Measurements from ENCODE around the gene CMPK1.

CMPK1 gene

GRCh38 chr1:47411436-47411835 is 77.8 kb downstream of the CMPK1 start:
- Histone ChIP-seq H3K27me3 (ENCODE audit: control insufficient read depth in 1 of 2, insufficient read depth in 2 of 2, low read length in 2 of 2) (peaks cover 10 to 13% of the 10 kb centered on the region in 2 donors), H3K27ac (ENCODE audit: low read depth, low read length) (no peak overlapping the region), H3K4me1 (ENCODE audit: insufficient read depth, low read length) (no peaks in the 10 kb centered on the region), H3K4me3 (ENCODE audit: low read depth in 1 of 2, low read length in 2 of 2) (no peak overlapping the region), H3K9ac (ENCODE audit: low read length) (no peak overlapping the region), H3K9me3 (ENCODE audit: low read length) (no peaks in the 10 kb centered on the region), H3K36me3 (ENCODE audit: insufficient read depth, low read length) (no peaks in the 10 kb centered on the region)

- H3K4me1 ChIP-seq (ENCODE audit: insufficient read depth, low read length): no peaks in the 10 kb centered on the region
- H3K9me3 ChIP-seq (ENCODE audit: low read length): no peaks in the 10 kb centered on the region
- H3K4me3 ChIP-seq (ENCODE audit: low read depth in 1 of 2, low read length in 2 of 2): no peak overlapping the region
- H3K27ac ChIP-seq (ENCODE audit: low read depth, low read length): no peak overlapping the region
- H3K36me3 ChIP-seq (ENCODE audit: insufficient read depth, low read length): no peaks in the 10 kb centered on the region
- peaks cover 13 to 18% of the 10 kb centered on the region in 2 donors for H3K27me3 ChIP-seq (ENCODE audit: control insufficient read depth in 1 of 2, insufficient read depth in 2 of 2, low read length in 2 of 2)
- H3K9ac ChIP-seq (ENCODE audit: low read length): no peak overlapping the region
These were observed 78.8 kb downstream of the CMPK1 start for GRCh38 chr1:47412437-47412836.

- H3K4me1 ChIP-seq (ENCODE audit: insufficient read depth, low read length): no peaks in the 10 kb centered on the region
- no peak within 1 kb of the TSS for H3K4me3 ChIP-seq (ENCODE audit: low read depth in 1 of 2, low read length in 2 of 2)
- H3K9ac ChIP-seq (ENCODE audit: low read length): no peak within 1 kb of the TSS
- H3K27ac ChIP-seq (ENCODE audit: low read depth, low read length): no peak within 1 kb of the TSS
- no peaks in the 10 kb centered on the region for H3K36me3 ChIP-seq (ENCODE audit: insufficient read depth, low read length)
- H3K9me3 ChIP-seq (ENCODE audit: low read length): no peaks in the 10 kb centered on the region
- H3K27me3 ChIP-seq (ENCODE audit: control insufficient read depth in 1 of 2, insufficient read depth in 2 of 2, low read length in 2 of 2): peaks cover 23 to 35% of the 10 kb centered on the region in 2 donors
These were observed 82.2 kb downstream of the CMPK1 start, which contains the start of gene FOXE3 for GRCh38 chr1:47415728-47416318. TSS of gene FOXE3 (plus strand) at chr1:47416285. CDS start at chr1:47416316, 31 bp downstream.

- H3K4me1 ChIP-seq (ENCODE audit: insufficient read depth, low read length): no peaks in the 10 kb centered on the region
- no peaks in the 10 kb centered on the region for H3K36me3 ChIP-seq (ENCODE audit: insufficient read depth, low read length)
- no peak overlapping the region for H3K9ac ChIP-seq (ENCODE audit: low read length)
- no peak overlapping the region for H3K27ac ChIP-seq (ENCODE audit: low read depth, low read length)
- H3K27me3 ChIP-seq (ENCODE audit: control insufficient read depth in 1 of 2, insufficient read depth in 2 of 2, low read length in 2 of 2): peaks cover 23 to 35% of the 10 kb centered on the region in 2 donors
- H3K9me3 ChIP-seq (ENCODE audit: low read length): no peaks in the 10 kb centered on the region
- no peak overlapping the region for H3K4me3 ChIP-seq (ENCODE audit: low read depth in 1 of 2, low read length in 2 of 2)
These were observed 83.0 kb downstream of the CMPK1 start for GRCh38 chr1:47416319-47417169.

GRCh38 chr1:47417170-47418044 is 83.8 kb downstream of the CMPK1 start:
- H3K4me3 ChIP-seq (ENCODE audit: low read depth in 1 of 2, low read length in 2 of 2): no peak overlapping the region
- no peak overlapping the region for H3K27ac ChIP-seq (ENCODE audit: low read depth, low read length)
- H3K9me3 ChIP-seq (ENCODE audit: low read length): no peaks in the 10 kb centered on the region
- peaks cover 23 to 35% of the 10 kb centered on the region in 2 donors for H3K27me3 ChIP-seq (ENCODE audit: control insufficient read depth in 1 of 2, insufficient read depth in 2 of 2, low read length in 2 of 2)
- H3K9ac ChIP-seq (ENCODE audit: low read length): no peak overlapping the region
- H3K4me1 ChIP-seq (ENCODE audit: insufficient read depth, low read length): no peaks in the 10 kb centered on the region
- H3K36me3 ChIP-seq (ENCODE audit: insufficient read depth, low read length): no peaks in the 10 kb centered on the region

- H3K27ac ChIP-seq (ENCODE audit: low read depth, low read length): no peak overlapping the region
- peaks cover 23 to 35% of the 10 kb centered on the region in 2 donors for H3K27me3 ChIP-seq (ENCODE audit: control insufficient read depth in 1 of 2, insufficient read depth in 2 of 2, low read length in 2 of 2)
- H3K9me3 ChIP-seq (ENCODE audit: low read length): no peaks in the 10 kb centered on the region
- no peak overlapping the region for H3K4me3 ChIP-seq (ENCODE audit: low read depth in 1 of 2, low read length in 2 of 2)
- no peaks in the 10 kb centered on the region for H3K4me1 ChIP-seq (ENCODE audit: insufficient read depth, low read length)
- no peak overlapping the region for H3K9ac ChIP-seq (ENCODE audit: low read length)
- H3K36me3 ChIP-seq (ENCODE audit: insufficient read depth, low read length): no peaks in the 10 kb centered on the region
These were observed 84.5 kb downstream of the CMPK1 start for GRCh38 chr1:47418122-47418521.

GRCh38 chr1:47418681-47419325 is 85.2 kb downstream of the CMPK1 start:
- Histone ChIP-seq H3K36me3 (ENCODE audit: insufficient read depth, low read length) (no peaks in the 10 kb centered on the region), H3K27me3 (ENCODE audit: control insufficient read depth in 1 of 2, insufficient read depth in 2 of 2, low read length in 2 of 2) (peaks cover 23 to 35% of the 10 kb centered on the region in 2 donors)

GRCh38 chr1:47420547-47420946 is 87.0 kb downstream of the CMPK1 start:
- Histone ChIP-seq H3K36me3 (ENCODE audit: insufficient read depth, low read length) (no peaks in the 10 kb centered on the region), H3K27ac (ENCODE audit: low read depth, low read length) (no peak overlapping the region), H3K9ac (ENCODE audit: low read length) (no peak overlapping the region), H3K27me3 (ENCODE audit: control insufficient read depth in 1 of 2, insufficient read depth in 2 of 2, low read length in 2 of 2) (peaks cover 18 to 28% of the 10 kb centered on the region in 2 donors), H3K4me1 (ENCODE audit: insufficient read depth, low read length) (no peaks in the 10 kb centered on the region), H3K9me3 (ENCODE audit: low read length) (no peaks in the 10 kb centered on the region), H3K4me3 (ENCODE audit: low read depth in 1 of 2, low read length in 2 of 2) (no peak overlapping the region)

More at GRCh38 chr1:47418681-47419325, 85.2 kb downstream of the CMPK1 start:
- H3K9me3 ChIP-seq (ENCODE audit: low read length): no peaks in the 10 kb centered on the region
- no peak overlapping the region for H3K27ac ChIP-seq (ENCODE audit: low read depth, low read length)
- H3K4me3 ChIP-seq (ENCODE audit: low read depth in 1 of 2, low read length in 2 of 2): no peak overlapping the region
- H3K4me1 ChIP-seq (ENCODE audit: insufficient read depth, low read length): no peaks in the 10 kb centered on the region
- H3K9ac ChIP-seq (ENCODE audit: low read length): no peak overlapping the region

- Histone ChIP-seq H3K4me1 (ENCODE audit: insufficient read depth, low read length) (no peaks in the 10 kb centered on the region), H3K9me3 (ENCODE audit: low read length) (no peaks in the 10 kb centered on the region), H3K36me3 (ENCODE audit: insufficient read depth, low read length) (no peaks in the 10 kb centered on the region), H3K4me3 (ENCODE audit: low read depth in 1 of 2, low read length in 2 of 2) (no peak overlapping the region), H3K27me3 (ENCODE audit: control insufficient read depth in 1 of 2, insufficient read depth in 2 of 2, low read length in 2 of 2) (peaks cover 7 to 11% of the 10 kb centered on the region in 2 donors), H3K9ac (ENCODE audit: low read length) (no peak overlapping the region), H3K27ac (ENCODE audit: low read depth, low read length) (no peak overlapping the region)
These were observed 90.3 kb downstream of the CMPK1 start for GRCh38 chr1:47423872-47424271.

GRCh38 chr1:47424336-47424982 is 90.9 kb downstream of the CMPK1 start:
- Histone ChIP-seq H3K36me3 (ENCODE audit: insufficient read depth, low read length) (no peaks in the 10 kb centered on the region), H3K27me3 (ENCODE audit: control insufficient read depth in 1 of 2, insufficient read depth in 2 of 2, low read length in 2 of 2) (peaks cover 2 to 11% of the 10 kb centered on the region in 2 donors), H3K27ac (ENCODE audit: low read depth, low read length) (no peak overlapping the region), H3K4me3 (ENCODE audit: low read depth in 1 of 2, low read length in 2 of 2) (no peak overlapping the region), H3K9me3 (ENCODE audit: low read length) (no peaks in the 10 kb centered on the region), H3K9ac (ENCODE audit: low read length) (no peak overlapping the region), H3K4me1 (ENCODE audit: insufficient read depth, low read length) (no peaks in the 10 kb centered on the region)
